ENCODE data around the gene MAT1A. TPM values are rescaled to one million over a fixed set of nuclear protein-coding genes. Genes with fewer than 3 reads are reported as not detected.

Gene MAT1A
- total RNA-seq, 1 experiment from 2014 or later, result 1.6 TPM

- Histone ChIP-seq H2AFZ (ENCODE audit: low read depth, low read length, poor library complexity, severe bottlenecking) (no peak overlapping the region), H4K20me1 (ENCODE audit: insufficient read depth) (no peaks in the 10 kb centered on the region), H3K4me3 (replicated peaks in 1 of 2; ENCODE audit: low read depth in 1 of 2, low read length in 2 of 2) (no peak overlapping the region), H3K4me1 (ENCODE audit: control insufficient read depth in 1 of 2, insufficient read depth in 2 of 2, low read length in 2 of 2) (peaks cover 0 to 3% of the 10 kb centered on the region in 2 experiments; a peak in 1 of 4 replicates), H3K9me2 (ENCODE audit: insufficient read depth) (no peaks in the 10 kb centered on the region), H3K79me2 (ENCODE audit: insufficient read depth, low read length) (no peaks in the 10 kb centered on the region), H3K27ac (ENCODE audit: low read depth, low read length) (no peak overlapping the region), H3K9ac (ENCODE audit: low read length) (no peak overlapping the region), H3K9me3 (ENCODE audit: control insufficient read depth in 1 of 2, insufficient read depth in 1 of 2, low read depth in 1 of 2, low read length in 2 of 2) (no peaks in the 10 kb centered on the region), H3K36me3 (ENCODE audit: control insufficient read depth in 1 of 2, insufficient read depth in 2 of 2, low read length in 2 of 2) (no peaks in the 10 kb centered on the region), H3K4me2 (ENCODE audit: low read length) (no peak overlapping the region), H3K27me3 (ENCODE audit: insufficient read depth, low read length) (no peaks in the 10 kb centered on the region)
- TF ChIP-seq CEBPB (IDR thresholded peaks at IDR 0.05; ENCODE audit: low read depth) (no peak), JUND (IDR thresholded peaks at IDR 0.05) (no peak), ZNF274 (IDR thresholded peaks at IDR 0.05; ENCODE audit: low read depth, low read length) (no peak), REST (IDR thresholded peaks at IDR 0.05; ENCODE audit: low read depth) (no peak), YY1 (IDR thresholded peaks at IDR 0.05; ENCODE audit: extremely low read depth, insufficient replicate concordance, low read depth, low read length) (no peak), RAD21 (IDR thresholded peaks at IDR 0.05; ENCODE audit: low read depth) (no peak), SIN3A (IDR thresholded peaks at IDR 0.05; ENCODE audit: low read depth) (no peak), POLR2A (IDR thresholded peaks at IDR 0.05; ENCODE audit: borderline replicate concordance, extremely low read depth, insufficient read depth, insufficient read length) (no peak), ELF1 (IDR thresholded peaks at IDR 0.05; ENCODE audit: borderline replicate concordance, low read depth) (no peak), FOSL1 (IDR thresholded peaks at IDR 0.05; ENCODE audit: low read depth) (no peak), EZH2phosphoT487 (IDR thresholded peaks at IDR 0.05; ENCODE audit: borderline replicate concordance) (no peak), SRF (IDR thresholded peaks at IDR 0.05; ENCODE audit: low read depth) (no peak)
- TF ChIP-seq, protein P1, sequence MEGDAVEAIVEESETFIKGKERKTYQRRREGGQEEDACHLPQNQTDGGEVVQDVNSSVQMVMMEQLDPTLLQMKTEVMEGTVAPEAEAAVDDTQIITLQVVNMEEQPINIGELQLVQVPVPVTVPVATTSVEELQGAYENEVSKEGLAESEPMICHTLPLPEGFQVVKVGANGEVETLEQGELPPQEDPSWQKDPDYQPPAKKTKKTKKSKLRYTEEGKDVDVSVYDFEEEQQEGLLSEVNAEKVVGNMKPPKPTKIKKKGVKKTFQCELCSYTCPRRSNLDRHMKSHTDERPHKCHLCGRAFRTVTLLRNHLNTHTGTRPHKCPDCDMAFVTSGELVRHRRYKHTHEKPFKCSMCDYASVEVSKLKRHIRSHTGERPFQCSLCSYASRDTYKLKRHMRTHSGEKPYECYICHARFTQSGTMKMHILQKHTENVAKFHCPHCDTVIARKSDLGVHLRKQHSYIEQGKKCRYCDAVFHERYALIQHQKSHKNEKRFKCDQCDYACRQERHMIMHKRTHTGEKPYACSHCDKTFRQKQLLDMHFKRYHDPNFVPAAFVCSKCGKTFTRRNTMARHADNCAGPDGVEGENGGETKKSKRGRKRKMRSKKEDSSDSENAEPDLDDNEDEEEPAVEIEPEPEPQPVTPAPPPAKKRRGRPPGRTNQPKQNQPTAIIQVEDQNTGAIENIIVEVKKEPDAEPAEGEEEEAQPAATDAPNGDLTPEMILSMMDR (IDR thresholded peaks at IDR 0.05 in 2 of 3, conservative IDR thresholded peaks at IDR 0.05 in 1 of 3; ENCODE audit: borderline replicate concordance in 1 of 3, insufficient read depth in 1 of 3, low read depth in 2 of 3, low read length in 2 of 3), result no peak
- TF ChIP-seq, protein P2, sequence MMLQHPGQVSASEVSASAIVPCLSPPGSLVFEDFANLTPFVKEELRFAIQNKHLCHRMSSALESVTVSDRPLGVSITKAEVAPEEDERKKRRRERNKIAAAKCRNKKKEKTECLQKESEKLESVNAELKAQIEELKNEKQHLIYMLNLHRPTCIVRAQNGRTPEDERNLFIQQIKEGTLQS (IDR thresholded peaks at IDR 0.05), result no peak
- BruUV-seq (replicated peaks), result no TSS peak
- no peak for DNase-seq (ENCODE audit: low read depth, low spot score)
- CTCF ChIA-PET, result no interaction called here
- intact Hi-C loops (cut with micrococcal nuclease), result no loop called here
- ATAC-seq, result no peak
- POLR2A ChIA-PET, result no interaction called here
- RAD21 ChIA-PET (ENCODE audit: low non-redundant PET in 1 of 2, low total read pairs in 2 of 2, uncharacterized antibody in 2 of 2, unreplicated experiment in 2 of 2), result no interaction called here
Measured at GRCh38 chr10:80268938-80269588, 20.4 kb downstream of the MAT1A start.
